H1 (cell line): ENCODE results near the gene GRIK4. TPM values are rescaled to one million over a fixed set of nuclear protein-coding genes. Genes with fewer than 3 reads are reported as not detected.

Source experiments
- CTCF ChIA-PET: fragments of 300-600 bp; sonication (Branson Sonifier 250); formaldehyde crosslinking; loops from one replicate; lab custom pipeline; 2021; ENCODE audit not compliant: partially characterized antibody; lab: Charles Lee
- POLR2A ChIA-PET: fragments of 300-600 bp; sonication (Branson Sonifier 250); formaldehyde crosslinking; loops from one replicate; lab custom pipeline; 2021; ENCODE audit warnings: inconsistent platforms; ENCODE audit not compliant: partially characterized antibody; lab: Charles Lee
- DNase-seq, 2 experiments: peaks; one replicate each; pipeline versions ENCODE4 v3.0.0 to v3.0.0-alpha.2; 2010 to 2022; ENCODE audit warnings: low spot score in 2 of 2, low read depth in 1 of 2, mixed read lengths in 1 of 2
- FAIRE-seq: peaks from 2 replicates; lab custom pipeline; 2011; peaks lifted over from hg19 to GRCh38; lab: Jason Lieb, UNC
- H2AFZ ChIP-seq: 2 replicates; pipeline ENCODE4 v1.8.1; 2012; ENCODE audit warnings: low read length, inconsistent platforms
- H2AK5ac ChIP-seq: 2 replicates; pipeline ENCODE4 v1.6.1; 2013; ENCODE audit warnings: low read depth, low read length
- H2BK120ac ChIP-seq: replicated peaks from 2 replicates; pipeline ENCODE3; 2013; ENCODE audit warnings: low read depth, low read length, inconsistent platforms
- H2BK12ac ChIP-seq: 2 replicates; pipeline ENCODE4 v1.6.1; 2013; ENCODE audit warnings: low read depth, low read length
- H2BK15ac ChIP-seq: 2 replicates; pipeline ENCODE4 v1.6.1; 2013; ENCODE audit warnings: low read length
- H2BK20ac ChIP-seq: 2 replicates; pipeline ENCODE4 v1.6.1; 2013; ENCODE audit warnings: low read length
- H2BK5ac ChIP-seq: 2 replicates; pipeline ENCODE4 v1.6.1; 2013; ENCODE audit warnings: low read depth, low read length
- H3K14ac ChIP-seq: 2 replicates; pipeline ENCODE4 v1.6.1; 2013; ENCODE audit warnings: inconsistent platforms; ENCODE audit not compliant: insufficient read length
- H3K18ac ChIP-seq: 2 replicates; pipeline ENCODE4 v1.6.1; 2013; ENCODE audit warnings: low read length; ENCODE audit errors: extremely low read depth
- H3K23ac ChIP-seq: 2 replicates; pipeline ENCODE4 v1.6.1; 2013; ENCODE audit warnings: inconsistent platforms; ENCODE audit not compliant: insufficient read length
- H3K23me2 ChIP-seq: 2 replicates; pipeline ENCODE4 v1.6.1; 2013; ENCODE audit warnings: low read depth, low read length
- H3K27ac ChIP-seq: 2 replicates; pipeline ENCODE4 v1.6.1; 2011; ENCODE audit warnings: low read depth, low read length, inconsistent platforms
- H3K27me3 ChIP-seq, 4 experiments: replicated peaks in 1 of 4; 1 replicate in 1 of 4; 2 replicates in 3 of 4; pipeline versions ENCODE4 v1.6.1 to v1.8.1; 2011 to 2013; ENCODE audit warnings: low read length in 3 of 4, mild to moderate bottlenecking in 3 of 4, inconsistent platforms in 2 of 4, mixed read lengths in 2 of 4, moderate library complexity in 1 of 4; ENCODE audit not compliant: control insufficient read depth in 3 of 4, insufficient read depth in 3 of 4; ENCODE audit errors: extremely low read depth in 1 of 4
- H3K36me3 ChIP-seq, 4 experiments: 2 replicates each; pipeline versions ENCODE4 v1.6.1 to v1.8.1; 2011 to 2013; ENCODE audit warnings: mild to moderate bottlenecking in 4 of 4, low read length in 3 of 4, moderate library complexity in 2 of 4, control low read depth in 1 of 4, inconsistent platforms in 1 of 4; ENCODE audit not compliant: insufficient read depth in 4 of 4, control insufficient read depth in 2 of 4
- H3K4ac ChIP-seq: replicated peaks from 2 replicates; pipeline ENCODE3; 2013; ENCODE audit warnings: low read length, low read depth, mixed read lengths, inconsistent platforms; ENCODE audit not compliant: insufficient read length
- H3K4me1 ChIP-seq, 4 experiments: replicated peaks in 1 of 4; 1 replicate in 1 of 4; 2 replicates in 3 of 4; pipeline versions ENCODE4 v1.6.1 to v1.8.1; 2011 to 2013; ENCODE audit warnings: low read length in 3 of 4, inconsistent platforms in 2 of 4, mixed read lengths in 1 of 4; ENCODE audit not compliant: insufficient read depth in 4 of 4, control insufficient read depth in 3 of 4
- H3K4me2 ChIP-seq, 2 experiments: 2 replicates each; pipeline versions ENCODE4 v1.6.1 to v1.8.1; 2011 to 2013; ENCODE audit warnings: low read depth in 2 of 2, low read length in 2 of 2, control low read depth in 1 of 2, inconsistent platforms in 1 of 2, mild to moderate bottlenecking in 1 of 2; ENCODE audit not compliant: insufficient read depth in 1 of 2
- H3K4me3 ChIP-seq, 4 experiments: fragments of 200-600, 300-600 bp in 1 of 4; sonication (generic), shearing (Covaris generic), sonication (Bioruptor Twin) in 1 of 4; 2 replicates each; pipeline versions ENCODE4 v1.5.1 to v1.8.1; 2011 to 2016; ENCODE audit warnings: low read length in 4 of 4, low read depth in 3 of 4, control low read depth in 2 of 4, inconsistent platforms in 2 of 4, mild to moderate bottlenecking in 2 of 4, mixed read lengths in 1 of 4, moderate library complexity in 1 of 4; ENCODE audit not compliant: insufficient read depth in 2 of 4; ENCODE audit errors: extremely low read depth in 1 of 4
- H3K56ac ChIP-seq: replicated peaks from 2 replicates; pipeline ENCODE3; 2013; ENCODE audit warnings: low read depth, mild to moderate bottlenecking, mixed read lengths, low read length, inconsistent platforms; ENCODE audit not compliant: insufficient read length
- H3K79me1 ChIP-seq: 2 replicates; pipeline ENCODE4 v1.6.1; 2013; ENCODE audit warnings: low read depth, low read length, control low read depth
- H3K79me2 ChIP-seq, 2 experiments: 2 replicates each; pipeline versions ENCODE4 v1.6.1 to v1.8.1; 2012 to 2013; ENCODE audit warnings: low read length in 2 of 2, mild to moderate bottlenecking in 2 of 2, inconsistent platforms in 1 of 2; ENCODE audit not compliant: insufficient read depth in 2 of 2, control insufficient read depth in 1 of 2
- H3K9ac ChIP-seq, 4 experiments: replicated peaks in 1 of 4; 1 replicate in 1 of 4; 2 replicates in 3 of 4; pipeline versions ENCODE4 v1.6.1 to v1.8.1; 2011 to 2013; ENCODE audit warnings: low read depth in 3 of 4, low read length in 3 of 4, control low read depth in 2 of 4, mild to moderate bottlenecking in 2 of 4, moderate library complexity in 2 of 4, inconsistent platforms in 1 of 4; ENCODE audit errors: extremely low read depth in 1 of 4
- H3K9me3 ChIP-seq, 2 experiments: 2 replicates each; pipeline versions ENCODE4 v1.6.1 to v1.8.1; 2012 to 2013; ENCODE audit warnings: mild to moderate bottlenecking in 2 of 2, moderate library complexity in 2 of 2, control low read depth in 1 of 2, inconsistent platforms in 1 of 2, low read depth in 1 of 2, low read length in 1 of 2, mixed read lengths in 1 of 2; ENCODE audit not compliant: insufficient read depth in 2 of 2
- H4K20me1 ChIP-seq, 2 experiments: replicated peaks in 1 of 2; 2 replicates each; pipeline versions ENCODE3 to v1.8.1; 2011 to 2013; ENCODE audit warnings: inconsistent platforms in 2 of 2, low read length in 2 of 2, mild to moderate bottlenecking in 1 of 2; ENCODE audit not compliant: insufficient read depth in 2 of 2, control insufficient read depth in 1 of 2
- H4K5ac ChIP-seq: 2 replicates; pipeline ENCODE4 v1.6.1; 2013; ENCODE audit warnings: low read length, low read depth, mixed read lengths, inconsistent platforms; ENCODE audit not compliant: insufficient read length
- H4K8ac ChIP-seq: 2 replicates; pipeline ENCODE4 v1.8.0; 2013; ENCODE audit warnings: mild to moderate bottlenecking, moderate library complexity, low read length, inconsistent platforms; ENCODE audit not compliant: insufficient read depth; ENCODE audit errors: extremely low read depth
- H4K91ac ChIP-seq: replicated peaks from 2 replicates; pipeline ENCODE3; 2013; ENCODE audit warnings: low read length, mixed read lengths, inconsistent platforms; ENCODE audit not compliant: insufficient read length
- CBX5 ChIP-seq: fragments of 300-800, 300-1000 bp; sonication (generic); IDR thresholded peaks from 2 replicates; pipeline ENCODE4 v1.7.1; 2016; ENCODE audit warnings: antibody characterized with exemption, low read length, low read depth
- EZH2 ChIP-seq: fragments of 200-600 bp; sonication (generic); IDR thresholded peaks from 2 replicates; pipeline ENCODE4 v1.7.1; 2012; ENCODE audit warnings: low read depth, mild to moderate bottlenecking, moderate library complexity, low read length, inconsistent platforms; ENCODE audit not compliant: severe bottlenecking
- PHF8 ChIP-seq: fragments of 200-600 bp; sonication (generic); conservative IDR thresholded peaks from 2 replicates; pipeline ENCODE4 v1.7.1; 2012; ENCODE audit warnings: low read depth, mild to moderate bottlenecking, inconsistent platforms, low read length, moderate library complexity
- SP4 ChIP-seq: IDR thresholded peaks from 2 replicates; pipeline ENCODE4 v1.6.1; 2012; ENCODE audit warnings: low read length, inconsistent platforms
- TEAD4 ChIP-seq: IDR thresholded peaks from 2 replicates; pipeline ENCODE4 v1.6.1; 2012; ENCODE audit warnings: low read depth, low read length, inconsistent platforms, mixed read lengths
- WGBS, 2 experiments: shearing (Covaris generic) in 1 of 2; methylation state at CpG; one replicate each; pipeline versions ENCODE4 v1.1.6 to v1.1.7; 2013 to 2015; ENCODE audit warnings: low lambda C conversion rate in 2 of 2, mixed read lengths in 2 of 2, inconsistent platforms in 1 of 2, low coverage in 1 of 2, missing lambda C conversion rate in 1 of 2; ENCODE audit not compliant: insufficient replicate concordance in 2 of 2, insufficient coverage in 1 of 2, insufficient read length in 1 of 2; ENCODE audit errors: extremely low coverage in 1 of 2, missing lambda C conversion rate in 1 of 2; 5-methylcytosine and 5-hydroxymethylcytosine counted together
- polyA plus RNA-seq, 7 experiments: library from polyadenylated mRNA; depleted of rRNA in 3 of 7; stranded (reverse) in 5 of 7; unstranded in 2 of 7; fragments of >200 nt in 5 of 7; fragments of 200-250 nt in 2 of 7; gene quantifications; 1 replicate in 5 of 7; 2 replicates in 1 of 7; 4 replicates in 1 of 7; pipeline versions ENCODE4 v1.2.1 to v1.2.3, GENCODE V29; 2011 to 2013; ENCODE audit warnings: missing spikeins in 2 of 7, mixed read lengths in 2 of 7
- total RNA-seq: library from RNA; stranded (reverse); fragmentation: NEBNext Ultra II Directional; extraction: Animal tissue kit (Norgen Biotek cat#: 25700); gene quantifications from 2 replicates; pipeline ENCODE4 v1.2.1, GENCODE V29; 2021

The GRIK4 gene
- total and polyA plus RNA-seq, 2 of the 8 experiments (the other 6 are each of a cell fraction or from before 2014, with no cell fraction given), result 1.2 to 2.9 TPM

- Histone ChIP-seq H3K18ac (no peak overlapping the region), H2AFZ (no peak overlapping the region), H2BK15ac (no peak overlapping the region), H3K23me2 (no peaks in the 10 kb centered on the region; the same call in 1 of the 2 replicates), H3K27me3 (no peaks in the 10 kb centered on the region), H4K20me1 (no peaks in the 10 kb centered on the region), H4K91ac (no peak overlapping the region), H3K4ac (no peak overlapping the region), H3K27ac (no peak overlapping the region), H4K5ac (no peak overlapping the region), H3K4me2 (no peak overlapping the region), H3K79me2 (no peaks in the 10 kb centered on the region), H3K23ac (no peak overlapping the region), H3K14ac (no peak overlapping the region), H2AK5ac (no peak overlapping the region), H2BK120ac (no peak overlapping the region), H3K56ac (no peak overlapping the region), H3K4me1 (no peaks in the 10 kb centered on the region), H2BK20ac (no peak overlapping the region), H3K9ac (no peak overlapping the region), H4K8ac (no peak overlapping the region), H3K4me3 (no peak overlapping the region), H3K79me1 (no peaks in the 10 kb centered on the region), H3K9me3 (no peaks in the 10 kb centered on the region), H2BK5ac (no peak overlapping the region), H2BK12ac (no peak overlapping the region), H3K36me3 (no peaks in the 10 kb centered on the region)
- no peak for DNase-seq
- ChIA-PET POLR2A (no interaction called here), CTCF (interaction anchor here (0.6 kb wide), 1 partner anchor 38 kb away, joined by 3 read pairs; no protein-coding TSS in a partner anchor)
- FAIRE-seq, result no peak
- WGBS, 2 experiments, result 74% methylated on average over 1 of the region's 1 CpG; no CpG with 5 or more reads in 1 of the 2 experiments
- TF ChIP-seq EZH2 (no peak), CBX5 (no peak), SP4 (no peak), PHF8 (no peak), TEAD4 (no peak)
These were observed 329.1 kb downstream of the GRIK4 start for GRCh38 chr11:120840661-120841060.
